H1 (cell line): Measurements from ENCODE around the gene FOXN3. TPM values are rescaled to one million over a fixed set of nuclear protein-coding genes. Genes with fewer than 3 reads are reported as not detected.

Experiments
- CTCF ChIA-PET: fragments of 300-600 bp; sonication (Branson Sonifier 250); formaldehyde crosslinking; loops from one replicate; lab custom pipeline; 2021; ENCODE audit not compliant: partially characterized antibody; lab: Charles Lee
- POLR2A ChIA-PET: fragments of 300-600 bp; sonication (Branson Sonifier 250); formaldehyde crosslinking; loops from one replicate; lab custom pipeline; 2021; ENCODE audit warnings: inconsistent platforms; ENCODE audit not compliant: partially characterized antibody; lab: Charles Lee
- DNase-seq, 2 experiments: peaks; one replicate each; pipeline versions ENCODE4 v3.0.0 to v3.0.0-alpha.2; 2010 to 2022; ENCODE audit warnings: low spot score in 2 of 2, low read depth in 1 of 2, mixed read lengths in 1 of 2
- FAIRE-seq: peaks from 2 replicates; lab custom pipeline; 2011; peaks lifted over from hg19 to GRCh38; lab: Jason Lieb, UNC
- H2AFZ ChIP-seq: 2 replicates; pipeline ENCODE4 v1.8.1; 2012; ENCODE audit warnings: low read length, inconsistent platforms
- H2AK5ac ChIP-seq: 2 replicates; pipeline ENCODE4 v1.6.1; 2013; ENCODE audit warnings: low read depth, low read length
- H2BK120ac ChIP-seq: replicated peaks from 2 replicates; pipeline ENCODE3; 2013; ENCODE audit warnings: low read depth, low read length, inconsistent platforms
- H2BK12ac ChIP-seq: 2 replicates; pipeline ENCODE4 v1.6.1; 2013; ENCODE audit warnings: low read depth, low read length
- H2BK15ac ChIP-seq: 2 replicates; pipeline ENCODE4 v1.6.1; 2013; ENCODE audit warnings: low read length
- H2BK20ac ChIP-seq: 2 replicates; pipeline ENCODE4 v1.6.1; 2013; ENCODE audit warnings: low read length
- H2BK5ac ChIP-seq: 2 replicates; pipeline ENCODE4 v1.6.1; 2013; ENCODE audit warnings: low read depth, low read length
- H3K14ac ChIP-seq: 2 replicates; pipeline ENCODE4 v1.6.1; 2013; ENCODE audit warnings: inconsistent platforms; ENCODE audit not compliant: insufficient read length
- H3K18ac ChIP-seq: 2 replicates; pipeline ENCODE4 v1.6.1; 2013; ENCODE audit warnings: low read length; ENCODE audit errors: extremely low read depth
- H3K23ac ChIP-seq: 2 replicates; pipeline ENCODE4 v1.6.1; 2013; ENCODE audit warnings: inconsistent platforms; ENCODE audit not compliant: insufficient read length
- H3K23me2 ChIP-seq: 2 replicates; pipeline ENCODE4 v1.6.1; 2013; ENCODE audit warnings: low read depth, low read length
- H3K27ac ChIP-seq: 2 replicates; pipeline ENCODE4 v1.6.1; 2011; ENCODE audit warnings: low read depth, low read length, inconsistent platforms
- H3K27me3 ChIP-seq, 4 experiments: replicated peaks in 1 of 4; 1 replicate in 1 of 4; 2 replicates in 3 of 4; pipeline versions ENCODE4 v1.6.1 to v1.8.1; 2011 to 2013; ENCODE audit warnings: low read length in 3 of 4, mild to moderate bottlenecking in 3 of 4, inconsistent platforms in 2 of 4, mixed read lengths in 2 of 4, moderate library complexity in 1 of 4; ENCODE audit not compliant: control insufficient read depth in 3 of 4, insufficient read depth in 3 of 4; ENCODE audit errors: extremely low read depth in 1 of 4
- H3K36me3 ChIP-seq, 4 experiments: 2 replicates each; pipeline versions ENCODE4 v1.6.1 to v1.8.1; 2011 to 2013; ENCODE audit warnings: mild to moderate bottlenecking in 4 of 4, low read length in 3 of 4, moderate library complexity in 2 of 4, control low read depth in 1 of 4, inconsistent platforms in 1 of 4; ENCODE audit not compliant: insufficient read depth in 4 of 4, control insufficient read depth in 2 of 4
- H3K4ac ChIP-seq: replicated peaks from 2 replicates; pipeline ENCODE3; 2013; ENCODE audit warnings: low read length, low read depth, mixed read lengths, inconsistent platforms; ENCODE audit not compliant: insufficient read length
- H3K4me1 ChIP-seq, 4 experiments: replicated peaks in 1 of 4; 1 replicate in 1 of 4; 2 replicates in 3 of 4; pipeline versions ENCODE4 v1.6.1 to v1.8.1; 2011 to 2013; ENCODE audit warnings: low read length in 3 of 4, inconsistent platforms in 2 of 4, mixed read lengths in 1 of 4; ENCODE audit not compliant: insufficient read depth in 4 of 4, control insufficient read depth in 3 of 4
- H3K4me2 ChIP-seq, 2 experiments: 2 replicates each; pipeline versions ENCODE4 v1.6.1 to v1.8.1; 2011 to 2013; ENCODE audit warnings: low read depth in 2 of 2, low read length in 2 of 2, control low read depth in 1 of 2, inconsistent platforms in 1 of 2, mild to moderate bottlenecking in 1 of 2; ENCODE audit not compliant: insufficient read depth in 1 of 2
- H3K4me3 ChIP-seq, 4 experiments: fragments of 200-600, 300-600 bp in 1 of 4; sonication (generic), shearing (Covaris generic), sonication (Bioruptor Twin) in 1 of 4; 2 replicates each; pipeline versions ENCODE4 v1.5.1 to v1.8.1; 2011 to 2016; ENCODE audit warnings: low read length in 4 of 4, low read depth in 3 of 4, control low read depth in 2 of 4, inconsistent platforms in 2 of 4, mild to moderate bottlenecking in 2 of 4, mixed read lengths in 1 of 4, moderate library complexity in 1 of 4; ENCODE audit not compliant: insufficient read depth in 2 of 4; ENCODE audit errors: extremely low read depth in 1 of 4
- H3K56ac ChIP-seq: replicated peaks from 2 replicates; pipeline ENCODE3; 2013; ENCODE audit warnings: low read depth, mild to moderate bottlenecking, mixed read lengths, low read length, inconsistent platforms; ENCODE audit not compliant: insufficient read length
- H3K79me1 ChIP-seq: 2 replicates; pipeline ENCODE4 v1.6.1; 2013; ENCODE audit warnings: low read depth, low read length, control low read depth
- H3K79me2 ChIP-seq, 2 experiments: 2 replicates each; pipeline versions ENCODE4 v1.6.1 to v1.8.1; 2012 to 2013; ENCODE audit warnings: low read length in 2 of 2, mild to moderate bottlenecking in 2 of 2, inconsistent platforms in 1 of 2; ENCODE audit not compliant: insufficient read depth in 2 of 2, control insufficient read depth in 1 of 2
- H3K9ac ChIP-seq, 4 experiments: replicated peaks in 1 of 4; 1 replicate in 1 of 4; 2 replicates in 3 of 4; pipeline versions ENCODE4 v1.6.1 to v1.8.1; 2011 to 2013; ENCODE audit warnings: low read depth in 3 of 4, low read length in 3 of 4, control low read depth in 2 of 4, mild to moderate bottlenecking in 2 of 4, moderate library complexity in 2 of 4, inconsistent platforms in 1 of 4; ENCODE audit errors: extremely low read depth in 1 of 4
- H3K9me3 ChIP-seq, 2 experiments: 2 replicates each; pipeline versions ENCODE4 v1.6.1 to v1.8.1; 2012 to 2013; ENCODE audit warnings: mild to moderate bottlenecking in 2 of 2, moderate library complexity in 2 of 2, control low read depth in 1 of 2, inconsistent platforms in 1 of 2, low read depth in 1 of 2, low read length in 1 of 2, mixed read lengths in 1 of 2; ENCODE audit not compliant: insufficient read depth in 2 of 2
- H4K20me1 ChIP-seq, 2 experiments: replicated peaks in 1 of 2; 2 replicates each; pipeline versions ENCODE3 to v1.8.1; 2011 to 2013; ENCODE audit warnings: inconsistent platforms in 2 of 2, low read length in 2 of 2, mild to moderate bottlenecking in 1 of 2; ENCODE audit not compliant: insufficient read depth in 2 of 2, control insufficient read depth in 1 of 2
- H4K5ac ChIP-seq: 2 replicates; pipeline ENCODE4 v1.6.1; 2013; ENCODE audit warnings: low read length, low read depth, mixed read lengths, inconsistent platforms; ENCODE audit not compliant: insufficient read length
- H4K8ac ChIP-seq: 2 replicates; pipeline ENCODE4 v1.8.0; 2013; ENCODE audit warnings: mild to moderate bottlenecking, moderate library complexity, low read length, inconsistent platforms; ENCODE audit not compliant: insufficient read depth; ENCODE audit errors: extremely low read depth
- H4K91ac ChIP-seq: replicated peaks from 2 replicates; pipeline ENCODE3; 2013; ENCODE audit warnings: low read length, mixed read lengths, inconsistent platforms; ENCODE audit not compliant: insufficient read length
- WGBS, 2 experiments: shearing (Covaris generic) in 1 of 2; methylation state at CpG; one replicate each; pipeline versions ENCODE4 v1.1.6 to v1.1.7; 2013 to 2015; ENCODE audit warnings: low lambda C conversion rate in 2 of 2, mixed read lengths in 2 of 2, inconsistent platforms in 1 of 2, low coverage in 1 of 2, missing lambda C conversion rate in 1 of 2; ENCODE audit not compliant: insufficient replicate concordance in 2 of 2, insufficient coverage in 1 of 2, insufficient read length in 1 of 2; ENCODE audit errors: extremely low coverage in 1 of 2, missing lambda C conversion rate in 1 of 2; 5-methylcytosine and 5-hydroxymethylcytosine counted together
- polyA plus RNA-seq, 7 experiments: library from polyadenylated mRNA; depleted of rRNA in 3 of 7; stranded (reverse) in 5 of 7; unstranded in 2 of 7; fragments of >200 nt in 5 of 7; fragments of 200-250 nt in 2 of 7; gene quantifications; 1 replicate in 5 of 7; 2 replicates in 1 of 7; 4 replicates in 1 of 7; pipeline versions ENCODE4 v1.2.1 to v1.2.3, GENCODE V29; 2011 to 2013; ENCODE audit warnings: missing spikeins in 2 of 7, mixed read lengths in 2 of 7
- total RNA-seq: library from RNA; stranded (reverse); fragmentation: NEBNext Ultra II Directional; extraction: Animal tissue kit (Norgen Biotek cat#: 25700); gene quantifications from 2 replicates; pipeline ENCODE4 v1.2.1, GENCODE V29; 2021

Gene FOXN3
- total and polyA plus RNA-seq, 2 of the 8 experiments (the other 6 are each of a cell fraction or from before 2014, with no cell fraction given): 52.6 to 178 TPM

- H2BK20ac ChIP-seq: no peak overlapping the region
- H3K4me1 ChIP-seq: peaks cover 12 to 24% (median 13%) of the 10 kb centered on the region in 4 experiments
- H3K36me3 ChIP-seq: peaks cover 0 to 3% (median under 1%) of the 10 kb centered on the region in 4 experiments; a peak in 3 of 8 replicates
- H3K9me3 ChIP-seq: no peaks in the 10 kb centered on the region
- DNase-seq: no peak
- no peaks in the 10 kb centered on the region for H3K27me3 ChIP-seq
- H2BK120ac ChIP-seq: no peak overlapping the region
- H3K4me2 ChIP-seq: no peak overlapping the region
- H3K4ac ChIP-seq: no peak overlapping the region
- no peak overlapping the region for H4K91ac ChIP-seq
- H3K4me3 ChIP-seq: no peak overlapping the region
- ChIA-PET POLR2A (interaction anchor here (1.2 to 1.7 kb wide), 4 partner anchors 10 to 208 kb away, joined by 5 to 6 read pairs (median 5); no protein-coding TSS in a partner anchor), CTCF (interaction anchor here (0.6 to 1.7 kb wide), 4 partner anchors 9 to 96 kb away, joined by 3 to 5 read pairs (median 4); no protein-coding TSS in a partner anchor)
- H3K79me2 ChIP-seq: peaks cover 81 to 100% of the 10 kb centered on the region in 2 experiments
- H2AK5ac ChIP-seq: peak overlapping the region; percentile 94; the same call in 1 of the 2 replicates
- H3K27ac ChIP-seq: peak overlapping the region; percentile 39; the same call in 1 of the 2 replicates
- H3K56ac ChIP-seq: no peak overlapping the region
- H4K20me1 ChIP-seq: peaks cover 46 to 56% of the 10 kb centered on the region in 2 experiments
- no peaks in the 10 kb centered on the region for H3K23me2 ChIP-seq
- peak overlapping the region; percentile 86; the same call in 1 of the 2 replicates for H2BK12ac ChIP-seq
- no peak overlapping the region for H2AFZ ChIP-seq
- WGBS, 2 experiments: 70% methylated on average over 7 of the region's 7 CpGs; no CpG with 5 or more reads in 1 of the 2 experiments
- H4K5ac ChIP-seq: no peak overlapping the region
- peak overlapping the region; percentile 64; the same call in 1 of the 2 replicates for H2BK5ac ChIP-seq
- peak overlapping the region in 1 of 4 experiments; percentile 23; a peak in 3 of 7 replicates for H3K9ac ChIP-seq
- no peak for FAIRE-seq
- H4K8ac ChIP-seq: no peak overlapping the region
- no peak overlapping the region for H3K23ac ChIP-seq
- H3K79me1 ChIP-seq: peaks cover 34% of the 10 kb centered on the region
- H2BK15ac ChIP-seq: peak overlapping the region; percentile 49; the same call in 1 of the 2 replicates
- H3K14ac ChIP-seq: no peak overlapping the region
- no peak overlapping the region for H3K18ac ChIP-seq
These were observed 17.9 kb downstream of the FOXN3 start for GRCh38 chr14:89399157-89399556.
